ENCODE data around the gene ARID4B. TPM values are rescaled to one million over a fixed set of nuclear protein-coding genes. Genes with fewer than 3 reads are reported as not detected.

ARID4B gene
- total and polyA plus RNA-seq, 4 experiments from 2014 or later = 34.8 to 99.5 (median 90.8) TPM

- DNase-seq = no peak
- Histone ChIP-seq H3K4me1 (ENCODE audit: insufficient read depth, low read length) (peaks cover 22% of the 10 kb centered on the region), H3K27ac (ENCODE audit: low read depth, low read length) (no peak overlapping the region), H3K9me3 (ENCODE audit: control insufficient read depth in 1 of 2, low read length in 2 of 2) (no peaks in the 10 kb centered on the region), H3K36me3 (ENCODE audit: insufficient read depth, low read length) (peaks cover 7% of the 10 kb centered on the region), H3K4me3 (ENCODE audit: low read length in 2 of 2) (no peak overlapping the region), H3K27me3 (ENCODE audit: insufficient read depth, low read length) (no peaks in the 10 kb centered on the region)
- intact Hi-C loops (cut with micrococcal nuclease) = no loop called here
- peaks cover 16 to 63% of the 10 kb centered on the region in 2 donors for H3K36me3 Mint-ChIP-seq
- H3K4me3 Mint-ChIP-seq = no peak overlapping the region
- CTCF ChIA-PET (ENCODE audit: partially characterized antibody) = no interaction called here
- H3K27ac Mint-ChIP-seq = peak overlapping the region in 6 of 7 donors; percentile 47 to 97 (median 78)
- H3K4me1 Mint-ChIP-seq = peaks cover 13 to 39% (median 23%) of the 10 kb centered on the region in 4 donors
- POLR2A ChIA-PET (ENCODE audit: partially characterized antibody) = interaction anchor here (1.4 kb wide), 1 partner anchor 30 kb away, joined by 6 read pairs; the partner anchor contains the start of gene RBM34
- no peaks in the 10 kb centered on the region for H3K9me3 Mint-ChIP-seq
- H3K27me3 Mint-ChIP-seq = no peaks in the 10 kb centered on the region
These were observed 197.2 kb downstream of the ARID4B start for GRCh38 chr1:235130766-235131270.

- Mint-ChIP-seq H3K9me3 (no peaks in the 10 kb centered on the region), H3K27me3 (no peaks in the 10 kb centered on the region), H3K36me3 (peaks cover 9 to 55% of the 10 kb centered on the region in 2 donors), H3K27ac (peak overlapping the region; percentile 55 to 97 (median 77)), H3K4me1 (peaks cover 14 to 42% (median 24%) of the 10 kb centered on the region in 4 donors), H3K4me3 (peak overlapping the region in 7 of 8 donors; percentile 25 to 98 (median 89))
- Histone ChIP-seq H3K36me3 (ENCODE audit: insufficient read depth, low read length) (no peaks in the 10 kb centered on the region), H3K27ac (ENCODE audit: low read depth, low read length) (peak overlapping the region; percentile 94), H3K27me3 (ENCODE audit: insufficient read depth, low read length) (no peaks in the 10 kb centered on the region), H3K4me1 (ENCODE audit: insufficient read depth, low read length) (peaks cover 28% of the 10 kb centered on the region), H3K9me3 (ENCODE audit: control insufficient read depth in 1 of 2, low read length in 2 of 2) (no peaks in the 10 kb centered on the region), H3K4me3 (ENCODE audit: low read length in 2 of 2) (no peak overlapping the region)
- CTCF ChIA-PET (ENCODE audit: partially characterized antibody) = interaction anchor here (0.7 kb wide), 1 partner anchor 1641 kb away, joined by 3 read pairs; no protein-coding TSS in a partner anchor
- intact Hi-C loops (cut with micrococcal nuclease) = loop anchor here (1.0 to 5.0 kb wide), 2 partner anchors 27 to 372 kb away; partner anchors contain the start of gene B3GALNT2
- no peak for DNase-seq
- POLR2A ChIA-PET (ENCODE audit: partially characterized antibody) = interaction anchor here (0.6 to 2.1 kb wide), 4 partner anchors 15 to 32 kb away, joined by 3 to 7 read pairs (median 6); partner anchors contain the start of gene RBM34
These were observed 198.0 kb downstream of the ARID4B start for GRCh38 chr1:235129774-235130570.

- ChIA-PET CTCF (ENCODE audit: partially characterized antibody) (interaction anchor here (0.9 to 3.4 kb wide), 4 partner anchors 9 to 288 kb away, joined by 3 to 13 read pairs (median 4); partner anchors contain the start of gene GGPS1), POLR2A (ENCODE audit: partially characterized antibody) (interaction anchor here (0.6 to 3.2 kb wide), 12 partner anchors 10 to 756 kb away, joined by 3 to 42 read pairs (median 4); partner anchors contain the start of genes COA6 and RBM34)
- DNase-seq = peak; percentile 95 to 97 (median 96)
- no peaks in the 10 kb centered on the region for H3K27me3 ChIP-seq (ENCODE audit: insufficient read depth, low read length)
- H3K4me3 ChIP-seq (ENCODE audit: low read length in 2 of 2) = peak within 1 kb of the TSS; percentile 64 to 83
- Mint-ChIP-seq H3K36me3 (peaks cover 9 to 54% of the 10 kb centered on the region in 2 donors), H3K4me1 (peaks cover 19 to 51% (median 32%) of the 10 kb centered on the region in 4 donors), H3K9me3 (no peaks in the 10 kb centered on the region), H3K4me3 (peak within 1 kb of the TSS; percentile 89 to 98 (median 97)), H3K27me3 (no peaks in the 10 kb centered on the region), H3K27ac (peak within 1 kb of the TSS; percentile 95 to 99 (median 97))
- intact Hi-C loops (cut with micrococcal nuclease) = loop anchor here (1.0 to 5.0 kb wide), 4 partner anchors 25 to 374 kb away; partner anchors contain the start of genes ARID4B, B3GALNT2, GGPS1 and RBM34
- peaks cover 2% of the 10 kb centered on the region for H3K36me3 ChIP-seq (ENCODE audit: insufficient read depth, low read length)
- H3K27ac ChIP-seq (ENCODE audit: low read depth, low read length) = peak within 1 kb of the TSS; percentile 94
- no peaks in the 10 kb centered on the region for H3K9me3 ChIP-seq (ENCODE audit: control insufficient read depth in 1 of 2, low read length in 2 of 2)
- peaks cover 41% of the 10 kb centered on the region for H3K4me1 ChIP-seq (ENCODE audit: insufficient read depth, low read length)
These were observed 199.3 kb downstream of the ARID4B start, which contains the start of gene TOMM20 for GRCh38 chr1:235128456-235129328. Gene TOMM20, minus strand, starts transcription at chr1:235128837. Its CDS starts 122 bp downstream, at chr1:235128715.

GRCh38 chr1:235127732-235128455, 200.1 kb downstream of the ARID4B start:
- intact Hi-C loops (cut with micrococcal nuclease) = loop anchor here (1.0 to 5.0 kb wide), 3 partner anchors 33 to 374 kb away; partner anchors contain the start of genes ARID4B, B3GALNT2, GGPS1 and RBM34
- peak overlapping the region; percentile 94 for H3K27ac ChIP-seq (ENCODE audit: low read depth, low read length)
- peaks cover 3% of the 10 kb centered on the region for H3K36me3 ChIP-seq (ENCODE audit: insufficient read depth, low read length)
- no peaks in the 10 kb centered on the region for H3K27me3 Mint-ChIP-seq
- DNase-seq = peak in 1 of 5 donors; percentile 39
- peaks cover 23 to 59% (median 38%) of the 10 kb centered on the region in 4 donors for H3K4me1 Mint-ChIP-seq
- no peaks in the 10 kb centered on the region for H3K27me3 ChIP-seq (ENCODE audit: insufficient read depth, low read length)
- ChIA-PET CTCF (ENCODE audit: partially characterized antibody) (interaction anchor here (0.9 to 3.4 kb wide), 5 partner anchors 8 to 288 kb away, joined by 3 to 13 read pairs (median 5); partner anchors contain the start of gene GGPS1), POLR2A (ENCODE audit: partially characterized antibody) (interaction anchor here (0.5 to 3.2 kb wide), 18 partner anchors 9 to 755 kb away, joined by 3 to 42 read pairs (median 4); partner anchors contain the start of genes COA6, GGPS1 and RBM34)
- peaks cover 9 to 54% of the 10 kb centered on the region in 2 donors for H3K36me3 Mint-ChIP-seq
- no peaks in the 10 kb centered on the region for H3K9me3 Mint-ChIP-seq
- peaks cover 48% of the 10 kb centered on the region for H3K4me1 ChIP-seq (ENCODE audit: insufficient read depth, low read length)
- peak overlapping the region; percentile 64 to 83 for H3K4me3 ChIP-seq (ENCODE audit: low read length in 2 of 2)
- H3K27ac Mint-ChIP-seq = peak overlapping the region; percentile 95 to 99 (median 97)
- no peaks in the 10 kb centered on the region for H3K9me3 ChIP-seq (ENCODE audit: control insufficient read depth in 1 of 2, low read length in 2 of 2)
- H3K4me3 Mint-ChIP-seq = peak overlapping the region; percentile 89 to 98 (median 97)

GRCh38 chr1:235127203-235127602, 200.8 kb downstream of the ARID4B start:
- Histone ChIP-seq H3K27ac (ENCODE audit: low read depth, low read length) (peak overlapping the region; percentile 94), H3K4me1 (ENCODE audit: insufficient read depth, low read length) (peaks cover 55% of the 10 kb centered on the region), H3K4me3 (ENCODE audit: low read length in 2 of 2) (peak overlapping the region; percentile 64 to 83), H3K27me3 (ENCODE audit: insufficient read depth, low read length) (no peaks in the 10 kb centered on the region), H3K9me3 (ENCODE audit: control insufficient read depth in 1 of 2, low read length in 2 of 2) (no peaks in the 10 kb centered on the region), H3K36me3 (ENCODE audit: insufficient read depth, low read length) (peaks cover 7% of the 10 kb centered on the region)
- no peaks in the 10 kb centered on the region for H3K27me3 Mint-ChIP-seq
- peaks cover 11 to 54% of the 10 kb centered on the region in 2 donors for H3K36me3 Mint-ChIP-seq
- H3K4me1 Mint-ChIP-seq = peaks cover 28 to 66% (median 45%) of the 10 kb centered on the region in 4 donors
- no peak for DNase-seq
- H3K4me3 Mint-ChIP-seq = peak overlapping the region; percentile 89 to 98 (median 97)
- H3K27ac Mint-ChIP-seq = peak overlapping the region; percentile 95 to 99 (median 97)
- POLR2A ChIA-PET (ENCODE audit: partially characterized antibody) = interaction anchor here (0.5 to 3.2 kb wide), 13 partner anchors 8 to 526 kb away, joined by 3 to 42 read pairs (median 3); partner anchors contain the start of genes GGPS1 and RBM34
- CTCF ChIA-PET (ENCODE audit: partially characterized antibody) = interaction anchor here (1.1 to 3.4 kb wide), 4 partner anchors 10 to 289 kb away, joined by 4 to 13 read pairs (median 6); no protein-coding TSS in a partner anchor
- intact Hi-C loops (cut with micrococcal nuclease) = loop anchor here (5.0 kb wide), 1 partner anchor 375 kb away; the partner anchor contains the start of gene B3GALNT2
- no peaks in the 10 kb centered on the region for H3K9me3 Mint-ChIP-seq
